ENCODE results near the gene CPSF4L. TPM values are rescaled to one million over a fixed set of nuclear protein-coding genes. Genes with fewer than 3 reads are reported as not detected.

Gene CPSF4L
- total RNA-seq, 2 experiments from 2014 or later, result not detected

DNA sequence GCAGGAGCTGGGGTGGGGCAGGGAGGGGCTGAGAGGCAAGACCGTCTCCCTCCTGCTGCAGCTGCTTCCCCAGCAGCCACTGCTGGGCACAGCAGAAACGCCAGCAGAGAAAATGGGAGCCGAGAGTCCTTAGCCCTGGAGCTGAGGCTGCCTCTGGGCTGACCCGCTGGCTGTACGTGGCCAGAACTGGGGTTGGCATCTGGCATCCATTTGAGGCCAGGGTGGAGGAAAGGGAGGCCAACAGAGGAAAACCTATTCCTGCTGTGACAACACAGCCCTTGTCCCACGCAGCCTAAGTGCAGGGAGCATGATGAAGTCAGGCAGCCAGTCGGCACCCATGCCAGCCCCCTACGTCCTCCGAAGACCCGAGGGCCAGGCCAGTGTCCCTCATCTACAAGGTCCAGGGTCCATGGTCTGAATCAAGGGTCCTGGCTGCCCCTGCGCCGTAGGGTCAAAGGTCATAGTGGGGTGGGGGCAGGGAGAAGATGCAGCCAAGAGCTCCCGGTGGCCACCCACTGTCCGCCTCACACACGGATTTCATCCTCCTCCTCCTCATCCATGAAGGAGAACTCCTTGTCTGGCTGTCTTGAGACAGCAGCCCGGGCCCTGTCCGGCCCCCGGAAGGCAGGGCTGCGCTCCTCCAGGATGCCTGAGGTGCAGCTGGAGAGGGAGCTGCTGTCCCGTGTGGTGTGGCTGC lies 23.4 kb upstream of the CPSF4L start:
- Histone ChIP-seq H3K4me1 (ENCODE audit: insufficient read depth, low read length, poor library complexity, severe bottlenecking) (no peaks in the 10 kb centered on the region), H3K27ac (ENCODE audit: low read depth, low read length, poor library complexity, severe bottlenecking) (no peak overlapping the region), H4K20me1 (ENCODE audit: insufficient read depth, low read length) (no peaks in the 10 kb centered on the region), H3K79me2 (ENCODE audit: insufficient read depth, low read depth, low read length) (no peaks in the 10 kb centered on the region), H3K9me3 (ENCODE audit: low read length) (no peaks in the 10 kb centered on the region), H3K9me2 (ENCODE audit: insufficient read depth, low read length) (no peaks in the 10 kb centered on the region), H3K4me3 (ENCODE audit: low read depth, low read length, poor library complexity, severe bottlenecking) (no peak overlapping the region), H2AFZ (ENCODE audit: low read length) (no peak overlapping the region), H3K4me2 (ENCODE audit: low read length) (no peak overlapping the region), H3K36me3 (ENCODE audit: insufficient read depth, low read length) (no peaks in the 10 kb centered on the region)
- no peak for TF ChIP-seq EZH2phosphoT487 (IDR thresholded peaks at IDR 0.05; ENCODE audit: borderline replicate concordance, low read depth, low read length)
- TF ChIP-seq CTCF (conservative IDR thresholded peaks at IDR 0.05; ENCODE audit: low read length), result no peak
- ChIA-PET CTCF (ENCODE audit: unreplicated experiment) (no interaction called here), POLR2A (interaction anchor here (0.9 kb wide), 1 partner anchor 26 kb away, joined by 3 read pairs; no protein-coding TSS in a partner anchor)
- DNase-seq (ENCODE audit: low spot score), result no peak
- intact Hi-C loops (cut with micrococcal nuclease; ENCODE audit: unreplicated experiment), result no loop called here
- no TSS peak for BruUV-seq (replicated peaks)

- no TSS peak for BruUV-seq (replicated peaks)
- H3K4me1 ChIP-seq (ENCODE audit: insufficient read depth, low read length, poor library complexity, severe bottlenecking), result no peaks in the 10 kb centered on the region
- ChIA-PET CTCF (ENCODE audit: unreplicated experiment) (no interaction called here), POLR2A (interaction anchor here (0.9 kb wide), 1 partner anchor 26 kb away, joined by 3 read pairs; no protein-coding TSS in a partner anchor)
- intact Hi-C loops (cut with micrococcal nuclease; ENCODE audit: unreplicated experiment), result no loop called here
- no peaks in the 10 kb centered on the region for H3K9me3 ChIP-seq (ENCODE audit: low read length)
- no peak overlapping the region for H3K27ac ChIP-seq (ENCODE audit: low read depth, low read length, poor library complexity, severe bottlenecking)
- H3K36me3 ChIP-seq (ENCODE audit: insufficient read depth, low read length), result no peaks in the 10 kb centered on the region
- no peak overlapping the region for H3K4me2 ChIP-seq (ENCODE audit: low read length)
- no peaks in the 10 kb centered on the region for H3K9me2 ChIP-seq (ENCODE audit: insufficient read depth, low read length)
- no peak for DNase-seq (ENCODE audit: low spot score)
- no peaks in the 10 kb centered on the region for H3K79me2 ChIP-seq (ENCODE audit: insufficient read depth, low read depth, low read length)
- no peak overlapping the region for H2AFZ ChIP-seq (ENCODE audit: low read length)
- TF ChIP-seq CTCF (conservative IDR thresholded peaks at IDR 0.05; ENCODE audit: low read length), result no peak
- TF ChIP-seq EZH2phosphoT487 (IDR thresholded peaks at IDR 0.05; ENCODE audit: borderline replicate concordance, low read depth, low read length), result no peak
- no peaks in the 10 kb centered on the region for H4K20me1 ChIP-seq (ENCODE audit: insufficient read depth, low read length)
- no peak overlapping the region for H3K4me3 ChIP-seq (ENCODE audit: low read depth, low read length, poor library complexity, severe bottlenecking)
Measured at GRCh38 chr17:73284354-73284753, 22.7 kb upstream of the CPSF4L start.

DNA sequence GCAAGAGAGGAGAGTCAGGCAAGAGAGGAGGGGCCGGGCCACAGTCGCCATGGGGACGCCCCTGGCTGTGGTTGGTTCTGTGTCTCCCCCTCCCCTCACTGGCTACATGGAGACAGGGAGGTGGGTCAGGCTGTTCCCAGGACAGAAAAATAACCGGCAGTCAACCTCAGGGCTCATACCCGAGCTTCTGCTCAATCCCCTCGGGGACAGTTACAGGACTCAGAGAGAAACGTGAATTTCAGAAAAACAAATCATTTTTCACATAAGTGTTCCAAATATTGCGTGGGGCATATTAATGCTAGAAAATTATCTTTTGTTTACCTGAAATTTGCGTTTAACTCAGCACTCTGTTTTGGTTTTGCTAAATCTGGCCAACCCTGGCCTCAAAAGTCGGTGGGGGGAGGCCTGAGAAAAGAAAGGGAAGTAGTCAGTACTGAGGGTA lies 22.2 kb upstream of the CPSF4L start:
- H3K9me3 ChIP-seq (ENCODE audit: low read length), result no peaks in the 10 kb centered on the region
- no peak overlapping the region for H3K27ac ChIP-seq (ENCODE audit: low read depth, low read length, poor library complexity, severe bottlenecking)
- H3K36me3 ChIP-seq (ENCODE audit: insufficient read depth, low read length), result no peaks in the 10 kb centered on the region
- H4K20me1 ChIP-seq (ENCODE audit: insufficient read depth, low read length), result no peaks in the 10 kb centered on the region
- H3K4me1 ChIP-seq (ENCODE audit: insufficient read depth, low read length, poor library complexity, severe bottlenecking), result no peaks in the 10 kb centered on the region
- no peak for DNase-seq (ENCODE audit: low spot score)
- intact Hi-C loops (cut with micrococcal nuclease; ENCODE audit: unreplicated experiment), result no loop called here
- H3K9me2 ChIP-seq (ENCODE audit: insufficient read depth, low read length), result no peaks in the 10 kb centered on the region
- no TSS peak for BruUV-seq (replicated peaks)
- ChIA-PET CTCF (ENCODE audit: unreplicated experiment) (no interaction called here), POLR2A (interaction anchor here (0.7 to 0.9 kb wide), 2 partner anchors 23 to 25 kb away, joined by 3 read pairs; no protein-coding TSS in a partner anchor)
- no peak overlapping the region for H3K4me2 ChIP-seq (ENCODE audit: low read length)
- no peaks in the 10 kb centered on the region for H3K79me2 ChIP-seq (ENCODE audit: insufficient read depth, low read depth, low read length)
- TF ChIP-seq CTCF (conservative IDR thresholded peaks at IDR 0.05; ENCODE audit: low read length) (no peak), EZH2phosphoT487 (IDR thresholded peaks at IDR 0.05; ENCODE audit: borderline replicate concordance, low read depth, low read length) (no peak)
- H3K4me3 ChIP-seq (ENCODE audit: low read depth, low read length, poor library complexity, severe bottlenecking), result no peak overlapping the region
- H2AFZ ChIP-seq (ENCODE audit: low read length), result no peak overlapping the region

All from OCI-LY7 (cell line).